Kidney epithelial cell (primary cell): Measurements from ENCODE around the gene RTN4. TPM values are rescaled to one million over a fixed set of nuclear protein-coding genes. Genes with fewer than 3 reads are reported as not detected.
"Not testable (repeated sequence)": the region's sequence is repeated elsewhere in the genome, so short reads cannot be mapped to it uniquely, and the experiment has no call there.

Source experiments
- DNase-seq: peaks from one replicate; pipeline ENCODE4 v3.0.0-alpha.2; 2010; ENCODE audit warnings: low read depth
- H3K27me3 ChIP-seq: 2 replicates; pipeline ENCODE4 v1.6.0; 2011; ENCODE audit warnings: low read length; ENCODE audit not compliant: control insufficient read depth, insufficient read depth
- H3K36me3 ChIP-seq: 2 replicates; pipeline ENCODE4 v1.5.1; 2011; ENCODE audit warnings: low read length; ENCODE audit not compliant: control insufficient read depth, insufficient read depth
- H3K4me3 ChIP-seq: 2 replicates; pipeline ENCODE4 v1.5.1; 2011; ENCODE audit warnings: low read depth, mild to moderate bottlenecking, control low read depth, low read length
- total RNA-seq: library from RNA; depleted of rRNA; stranded (reverse); fragments of >200 nt; gene quantifications from 2 replicates; pipeline ENCODE4 v1.2.3, GENCODE V29; 2015
- TF ChIP-seq, protein P1 (sequence below): IDR thresholded peaks from 2 replicates; pipeline ENCODE4 v1.5.1; 2011; ENCODE audit warnings: mild to moderate bottlenecking, moderate library complexity, low read length, control low read depth, inconsistent platforms; ENCODE audit not compliant: insufficient read depth, poor library complexity, severe bottlenecking

RTN4 gene
- total RNA-seq, 1 donor from 2014 or later, result 382 TPM

GRCh38 chr2:55093381-55093780 lies 43.1 kb upstream of the RTN4 start:
- no peaks in the 10 kb centered on the region for H3K27me3 ChIP-seq
- TF ChIP-seq, protein P1, sequence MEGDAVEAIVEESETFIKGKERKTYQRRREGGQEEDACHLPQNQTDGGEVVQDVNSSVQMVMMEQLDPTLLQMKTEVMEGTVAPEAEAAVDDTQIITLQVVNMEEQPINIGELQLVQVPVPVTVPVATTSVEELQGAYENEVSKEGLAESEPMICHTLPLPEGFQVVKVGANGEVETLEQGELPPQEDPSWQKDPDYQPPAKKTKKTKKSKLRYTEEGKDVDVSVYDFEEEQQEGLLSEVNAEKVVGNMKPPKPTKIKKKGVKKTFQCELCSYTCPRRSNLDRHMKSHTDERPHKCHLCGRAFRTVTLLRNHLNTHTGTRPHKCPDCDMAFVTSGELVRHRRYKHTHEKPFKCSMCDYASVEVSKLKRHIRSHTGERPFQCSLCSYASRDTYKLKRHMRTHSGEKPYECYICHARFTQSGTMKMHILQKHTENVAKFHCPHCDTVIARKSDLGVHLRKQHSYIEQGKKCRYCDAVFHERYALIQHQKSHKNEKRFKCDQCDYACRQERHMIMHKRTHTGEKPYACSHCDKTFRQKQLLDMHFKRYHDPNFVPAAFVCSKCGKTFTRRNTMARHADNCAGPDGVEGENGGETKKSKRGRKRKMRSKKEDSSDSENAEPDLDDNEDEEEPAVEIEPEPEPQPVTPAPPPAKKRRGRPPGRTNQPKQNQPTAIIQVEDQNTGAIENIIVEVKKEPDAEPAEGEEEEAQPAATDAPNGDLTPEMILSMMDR, result no peak
- no peak for DNase-seq
- no peaks in the 10 kb centered on the region for H3K36me3 ChIP-seq
- H3K4me3 ChIP-seq, result no peak overlapping the region

DNA sequence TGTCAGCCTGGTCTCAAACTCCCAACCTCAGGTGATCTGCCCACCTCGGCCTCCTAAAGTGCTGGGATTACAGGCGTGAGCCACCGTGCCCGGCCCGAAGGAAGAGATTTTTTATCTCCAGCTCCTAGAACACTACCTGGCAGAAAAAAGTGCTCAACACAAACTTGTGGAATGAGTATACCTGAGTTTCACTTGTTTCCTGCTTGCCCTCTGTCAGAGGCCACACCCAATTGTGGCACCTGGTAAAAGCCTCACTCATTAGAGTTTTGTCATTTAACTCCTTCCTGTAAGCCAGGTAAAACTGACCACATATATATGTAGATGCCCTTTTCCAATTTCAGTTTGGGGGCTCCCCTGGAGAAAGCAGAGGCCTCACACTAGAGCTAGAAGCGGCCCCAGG lies 42.2 kb upstream of the RTN4 start:
- TF ChIP-seq, protein P1, result no peak
- Histone ChIP-seq H3K27me3 (no peaks in the 10 kb centered on the region), H3K36me3 (no peaks in the 10 kb centered on the region), H3K4me3 (no peak overlapping the region)
- DNase-seq, result no peak

DNA sequence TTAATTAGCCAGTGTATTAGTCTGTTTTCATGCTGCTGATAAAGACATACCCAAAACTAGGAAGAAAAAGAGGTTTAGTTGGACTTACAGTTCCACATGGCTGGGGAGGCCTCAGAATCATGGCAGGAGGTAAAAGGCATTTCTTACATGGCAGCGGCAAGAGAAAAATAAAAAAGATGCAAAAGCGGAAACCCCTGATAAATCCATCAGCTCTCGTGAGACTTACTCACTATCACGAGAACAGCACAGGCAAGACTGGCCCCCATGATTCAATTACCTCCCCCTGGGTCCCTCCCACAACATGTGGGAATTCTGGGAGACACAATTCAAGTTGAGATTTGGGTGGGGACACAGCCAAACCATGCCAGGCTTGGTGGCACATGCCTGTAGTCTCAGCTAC lies 41.4 kb upstream of the RTN4 start:
- DNase-seq, H3K36me3 ChIP-seq: not testable (repeated sequence)

GRCh38 chr2:55090702-55091101 lies 40.5 kb upstream of the RTN4 start:
- no peak for DNase-seq
- Histone ChIP-seq H3K4me3 (no peak overlapping the region), H3K36me3 (no peaks in the 10 kb centered on the region), H3K27me3 (no peaks in the 10 kb centered on the region)
- TF ChIP-seq, protein P1, result no peak

More for the DNA sequence above, 41.4 kb upstream of the RTN4 start:
- not testable (repeated sequence) for H3K27me3 ChIP-seq, H3K4me3 ChIP-seq

DNA sequence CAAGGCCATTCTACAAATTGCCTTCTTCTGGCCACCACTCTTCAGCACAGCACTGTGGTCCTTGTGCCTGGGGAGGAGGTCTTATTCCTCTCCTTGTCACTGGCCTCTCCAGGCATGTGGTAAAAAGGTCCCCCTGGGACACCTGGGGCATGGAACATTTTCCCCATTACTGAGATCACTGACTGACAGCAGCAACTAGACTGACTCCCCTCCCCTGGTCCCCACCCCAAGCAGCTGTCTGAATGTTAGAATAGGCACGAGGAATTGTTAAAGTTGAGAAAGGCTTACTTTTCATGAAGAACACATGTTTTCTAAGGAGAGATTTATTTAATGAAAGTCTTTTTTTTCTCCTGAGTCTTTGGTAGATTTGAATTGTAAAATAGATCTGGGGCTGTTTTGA lies 39.5 kb upstream of the RTN4 start:
- no peak overlapping the region for H3K4me3 ChIP-seq
- no peak for DNase-seq
- no peaks in the 10 kb centered on the region for H3K27me3 ChIP-seq
- TF ChIP-seq, protein P1, result no peak
- no peaks in the 10 kb centered on the region for H3K36me3 ChIP-seq

DNA sequence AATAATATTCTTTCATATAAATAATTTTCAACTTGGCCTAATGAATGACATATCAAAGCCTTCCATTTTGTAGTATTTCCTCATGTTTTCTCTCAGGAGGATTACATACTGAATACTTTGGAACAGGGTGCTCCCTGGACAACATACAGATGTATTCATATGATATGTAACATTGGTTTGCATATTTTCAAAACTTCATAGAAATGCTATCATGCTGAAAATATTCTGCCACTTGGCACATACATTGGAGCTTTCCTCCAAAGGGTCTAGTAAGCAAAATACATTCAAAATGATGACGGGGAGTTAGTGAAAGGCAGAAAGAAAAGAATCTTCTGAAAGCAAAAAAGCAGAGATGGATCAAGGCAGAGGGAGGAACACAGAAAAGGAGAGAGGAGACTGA lies 38.1 kb upstream of the RTN4 start:
- no peak overlapping the region for H3K4me3 ChIP-seq
- no peak for DNase-seq
- H3K27me3 ChIP-seq, result no peaks in the 10 kb centered on the region
- H3K36me3 ChIP-seq, result no peaks in the 10 kb centered on the region
- TF ChIP-seq, protein P1, result no peak
